Coronary artery (tissue), 2 donors: ENCODE data around the gene LPAR3.
"Not testable (repeated sequence)": the region's sequence is repeated elsewhere in the genome, so short reads cannot be mapped to it uniquely, and the experiment has no call there.

Experiments used
- DNase-seq: peaks from one replicate; pipeline ENCODE4 v3.0.0-alpha.2; 2017; ENCODE audit warnings: low spot score
- H3K27ac ChIP-seq, 2 donors: fragments of 200-600 bp; sonication (generic); one replicate each; pipeline ENCODE4 v1.5.1; 2016 to 2019
- H3K4me3 ChIP-seq: fragments of 200-600 bp; sonication (generic); 2 replicates; pipeline ENCODE4 v1.5.1; 2016; ENCODE audit warnings: mild to moderate bottlenecking, moderate library complexity
- CTCF ChIP-seq: fragments of 200-600 bp; sonication (generic); IDR thresholded peaks from one replicate; pipeline ENCODE4 v1.5.1; 2019; ENCODE audit warnings: antibody characterized with exemption

The LPAR3 gene

GRCh38 chr1:84919461-84919970, 26.5 kb upstream of the LPAR3 start:
- Histone ChIP-seq H3K27ac (no peak overlapping the region), H3K4me3 (no peak overlapping the region)
- TF ChIP-seq CTCF, result no peak
- no peak for DNase-seq

- no peak for DNase-seq
- Histone ChIP-seq H3K27ac (no peak overlapping the region), H3K4me3 (no peak overlapping the region)
- TF ChIP-seq CTCF, result no peak
Observed at GRCh38 chr1:84918726-84919336, 25.8 kb upstream of the LPAR3 start.

GRCh38 chr1:84916897-84917296, 23.9 kb upstream of the LPAR3 start:
- Histone ChIP-seq H3K4me3 (no peak overlapping the region), H3K27ac (no peak overlapping the region)
- TF ChIP-seq CTCF, result no peak
- DNase-seq, result no peak

GRCh38 chr1:84913555-84913892, 20.5 kb upstream of the LPAR3 start:
- no peak for TF ChIP-seq CTCF
- no peak overlapping the region for H3K27ac ChIP-seq
- no peak for DNase-seq

GRCh38 chr1:84912726-84913554, 19.9 kb upstream of the LPAR3 start:
- Histone ChIP-seq H3K4me3 (no peak overlapping the region), H3K27ac (no peak overlapping the region)
- TF ChIP-seq CTCF, result no peak
- no peak for DNase-seq

More at GRCh38 chr1:84913555-84913892, 20.5 kb upstream of the LPAR3 start:
- H3K4me3 ChIP-seq, result no peak overlapping the region

- H3K4me3 ChIP-seq, DNase-seq, H3K27ac ChIP-seq: not testable (repeated sequence)
Observed at GRCh38 chr1:84908746-84909464, 15.9 kb upstream of the LPAR3 start.

GRCh38 chr1:84907095-84907827, 14.3 kb upstream of the LPAR3 start:
- no peak for DNase-seq
- TF ChIP-seq CTCF, result no peak
- H3K4me3 ChIP-seq, result no peak overlapping the region
- H3K27ac ChIP-seq, result no peak overlapping the region

GRCh38 chr1:84902727-84903126, 9.7 kb upstream of the LPAR3 start:
- not testable (repeated sequence) for H3K4me3 ChIP-seq, H3K27ac ChIP-seq, DNase-seq
